Kidney (tissue), 14 donors: Measurements from ENCODE around the gene NEK6. TPM values are rescaled to one million over a fixed set of nuclear protein-coding genes. Genes with fewer than 3 reads are reported as not detected.

Experiments used
- DNase-seq, 5 donors: peaks; one replicate each; pipeline ENCODE4 v3.0.0-alpha.2; 2013 to 2020
- FAIRE-seq: peaks from 2 replicates; lab custom pipeline; 2012; peaks lifted over from hg19 to GRCh38; lab: Jason Lieb, UNC
- H3K27ac ChIP-seq, 2 donors: one replicate each; pipeline ENCODE4 v1.7.0; 2013; ENCODE audit warnings: low read depth in 2 of 2, low read length in 2 of 2, inconsistent platforms in 1 of 2
- H3K27me3 ChIP-seq: one replicate; pipeline ENCODE4 v1.7.1; 2013; ENCODE audit warnings: low read length, inconsistent platforms; ENCODE audit not compliant: control insufficient read depth, insufficient read depth
- H3K36me3 ChIP-seq, 3 donors: one replicate each; pipeline versions ENCODE4 v1.7.0 to v1.7.1; 2013; ENCODE audit warnings: low read length in 3 of 3, control low read depth in 1 of 3, inconsistent platforms in 1 of 3; ENCODE audit not compliant: insufficient read depth in 3 of 3, control insufficient read depth in 2 of 3
- H3K4me1 ChIP-seq, 3 donors: one replicate each; pipeline versions ENCODE4 v1.7.0 to v1.7.1; 2013; ENCODE audit warnings: low read length in 3 of 3, inconsistent platforms in 1 of 3, low read depth in 1 of 3; ENCODE audit not compliant: control insufficient read depth in 2 of 3, insufficient read depth in 2 of 3
- H3K4me3 ChIP-seq, 3 donors: one replicate each; pipeline versions ENCODE4 v1.7.0 to v1.8.1; 2013; ENCODE audit warnings: low read length in 3 of 3, control low read depth in 1 of 3, inconsistent platforms in 1 of 3
- H3K9ac ChIP-seq, 3 donors: one replicate each; pipeline versions ENCODE4 v1.7.0 to v1.7.1; 2013; ENCODE audit warnings: low read length in 3 of 3, control low read depth in 1 of 3, inconsistent platforms in 1 of 3
- H3K9me3 ChIP-seq, 3 donors: one replicate each; pipeline versions ENCODE4 v1.7.0 to v1.7.1; 2013; ENCODE audit warnings: low read length in 3 of 3, control low read depth in 1 of 3, inconsistent platforms in 1 of 3; ENCODE audit not compliant: control insufficient read depth in 2 of 3, insufficient read depth in 1 of 3
- CTCF ChIP-seq: IDR thresholded peaks from 3 replicates; pipeline ENCODE4 v1.5.1; 2012; ENCODE audit warnings: mild to moderate bottlenecking, moderate library complexity, borderline replicate concordance; ENCODE audit not compliant: insufficient read depth; ENCODE audit errors: extremely low read depth
- intact Hi-C: fragments of 100-400 bp; cut with DNase I; formaldehyde crosslinking; loops from one replicate; pipeline ENCODE4 v1.11.1; 2022
- polyA plus RNA-seq: library from polyadenylated mRNA; stranded (reverse); fragments of 350-450 nt; fragmentation: Illumina TruSeq; extraction: RNeasy Lipid Tissue Mini Kit (QIAGEN cat#74804); gene quantifications from one replicate; pipeline ENCODE4 v1.2.3, GENCODE V29; 2014; ENCODE audit warnings: low read depth, low replicate concordance; ENCODE audit not compliant: insufficient read depth
- total RNA-seq: library from RNA; stranded (reverse); fragmentation: NEBNext Ultra II Directional; extraction: Animal tissue kit (Norgen Biotek cat#: 25700); gene quantifications from one replicate; pipeline ENCODE4 v1.2.1, GENCODE V29; 2021
- donor health status: control.
- donor health status: control.
- donor health status: control.
- donor health status: control.
- donor health status: control.
- donor health status: DM: yes; HTN: yes; CAD: no.
- donor health status: Normal renal cell carcinoma (clear cell type).

The NEK6 gene
- total and polyA plus RNA-seq, 2 donors from 2014 or later: 14.9 to 82.1 TPM

- H3K27me3 ChIP-seq: no peaks in the 10 kb centered on the region
- H3K9me3 ChIP-seq: no peaks in the 10 kb centered on the region
- no peak for TF ChIP-seq CTCF
- peak in 1 of 5 donors; percentile 51 for DNase-seq
- no peak overlapping the region for H3K4me3 ChIP-seq
- peaks cover 0 to 29% (median 24%) of the 10 kb centered on the region in 3 donors for H3K4me1 ChIP-seq
- H3K27ac ChIP-seq: no peak overlapping the region
- no peaks in the 10 kb centered on the region for H3K36me3 ChIP-seq
- intact Hi-C loops: no loop called here
- H3K9ac ChIP-seq: no peak overlapping the region
- FAIRE-seq: no peak
Observed at GRCh38 chr9:124392254-124392870, 134.6 kb downstream of the NEK6 start.

GRCh38 chr9:124392871-124393460, 135.2 kb downstream of the NEK6 start:
- Histone ChIP-seq H3K4me1 (peaks cover 0 to 26% (median 24%) of the 10 kb centered on the region in 3 donors), H3K9ac (no peak overlapping the region), H3K4me3 (no peak overlapping the region), H3K27ac (no peak overlapping the region), H3K9me3 (no peaks in the 10 kb centered on the region), H3K36me3 (no peaks in the 10 kb centered on the region), H3K27me3 (no peaks in the 10 kb centered on the region)
- no peak for DNase-seq
- TF ChIP-seq CTCF: no peak
- FAIRE-seq: no peak
- intact Hi-C loops: no loop called here

GRCh38 chr9:124394167-124394566, 136.4 kb downstream of the NEK6 start:
- DNase-seq: no peak
- H3K27me3 ChIP-seq: no peaks in the 10 kb centered on the region
- H3K9ac ChIP-seq: no peak overlapping the region
- no peaks in the 10 kb centered on the region for H3K36me3 ChIP-seq
- no peak for TF ChIP-seq CTCF
- FAIRE-seq: no peak
- intact Hi-C loops: no loop called here
- H3K4me3 ChIP-seq: no peak overlapping the region
- H3K4me1 ChIP-seq: peaks cover 0 to 15% (median 14%) of the 10 kb centered on the region in 3 donors
- H3K9me3 ChIP-seq: no peaks in the 10 kb centered on the region
- no peak overlapping the region for H3K27ac ChIP-seq
